Osteocyte (in vitro differentiated cells): ENCODE data around the gene TET2. TPM values are rescaled to one million over a fixed set of nuclear protein-coding genes. Genes with fewer than 3 reads are reported as not detected.

Experiments
- DNase-seq: peaks from one replicate; pipeline ENCODE4 v3.0.0; 2021; ENCODE audit warnings: mixed read lengths; ENCODE audit not compliant: unreplicated experiment; ENCODE audit errors: extremely low spot score
- H3K27ac Mint-ChIP-seq: one replicate; pipeline ENCODE4 v1.8.0; 2021; ENCODE audit warnings: mild to moderate bottlenecking, mixed read lengths; ENCODE audit not compliant: unreplicated experiment
- H3K27me3 Mint-ChIP-seq: one replicate; pipeline ENCODE4 v1.8.0; 2021; ENCODE audit warnings: mixed read lengths; ENCODE audit not compliant: unreplicated experiment
- H3K36me3 Mint-ChIP-seq: one replicate; pipeline ENCODE4 v1.8.0; 2021; ENCODE audit warnings: mixed read lengths; ENCODE audit not compliant: unreplicated experiment
- H3K4me1 Mint-ChIP-seq: one replicate; pipeline ENCODE4 v1.8.0; 2021; ENCODE audit warnings: mixed read lengths; ENCODE audit not compliant: unreplicated experiment
- H3K4me3 Mint-ChIP-seq: one replicate; pipeline ENCODE4 v1.8.0; 2021; ENCODE audit warnings: mild to moderate bottlenecking, moderate library complexity, mixed read lengths; ENCODE audit not compliant: unreplicated experiment
- H3K9me3 Mint-ChIP-seq: one replicate; pipeline ENCODE4 v1.8.0; 2021; ENCODE audit warnings: mixed read lengths; ENCODE audit not compliant: unreplicated experiment
- CTCF ChIP-seq: fragments of 200-600 bp; sonication (generic); IDR thresholded peaks from 2 replicates; pipeline ENCODE4 v1.5.0; 2021; ENCODE audit warnings: antibody characterized with exemption, mild to moderate bottlenecking, moderate library complexity
- total RNA-seq: library from RNA; stranded (reverse); gene quantifications from 2 replicates; pipeline ENCODE4 v1.2.1, GENCODE V29; 2021

TET2 gene
- total RNA-seq, 1 donor from 2014 or later: 23.7 TPM

- no peaks in the 10 kb centered on the region for H3K9me3 Mint-ChIP-seq
- no peak overlapping the region for H3K27ac Mint-ChIP-seq
- H3K4me1 Mint-ChIP-seq: peaks cover 5% of the 10 kb centered on the region
- no peaks in the 10 kb centered on the region for H3K27me3 Mint-ChIP-seq
- H3K36me3 Mint-ChIP-seq: peaks cover 23% of the 10 kb centered on the region
- no peak for DNase-seq
- TF ChIP-seq CTCF: no peak
- no peak overlapping the region for H3K4me3 Mint-ChIP-seq
Measured at GRCh38 chr4:105279314-105279713, 132.6 kb downstream of the TET2 start.

DNA sequence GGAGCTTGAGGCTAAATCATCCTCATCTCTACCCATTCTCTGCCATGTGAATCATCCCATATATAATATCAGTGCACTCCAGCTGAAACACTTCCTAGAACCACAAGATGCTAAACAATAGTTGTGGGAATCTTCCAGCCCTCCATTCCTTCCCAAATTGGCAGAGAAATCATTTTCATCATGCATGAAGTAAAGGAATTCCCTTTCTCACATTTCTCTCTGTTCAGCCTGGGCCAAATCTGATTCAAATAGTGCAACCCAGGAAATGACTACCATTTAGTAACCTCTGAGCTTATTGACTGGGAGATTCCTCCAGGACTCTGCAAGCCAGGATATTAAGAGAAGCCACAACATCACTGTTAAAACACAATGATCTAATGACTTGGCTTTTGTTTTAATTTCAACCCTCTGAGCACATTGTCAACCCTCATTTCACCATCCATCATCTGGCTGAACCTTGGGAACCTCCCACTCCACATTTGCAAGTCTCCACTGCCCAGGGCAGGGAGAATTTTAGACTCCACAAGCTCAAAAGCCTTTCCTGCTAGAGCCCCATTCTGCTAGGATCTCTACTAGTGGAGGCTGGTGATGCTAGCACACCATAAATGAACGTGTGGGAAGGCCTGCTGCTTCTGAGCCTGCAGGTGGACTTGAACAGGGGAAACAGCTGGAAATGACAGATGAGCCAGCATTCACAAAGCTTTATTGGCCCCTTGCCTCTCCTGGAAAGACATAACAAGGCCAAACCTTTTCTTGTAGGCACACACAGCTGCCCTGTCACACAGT, 133.9 kb downstream of the TET2 start:
- peaks cover 15% of the 10 kb centered on the region for H3K36me3 Mint-ChIP-seq
- TF ChIP-seq CTCF: no peak
- DNase-seq: no peak
- peaks cover 5% of the 10 kb centered on the region for H3K9me3 Mint-ChIP-seq
- peaks cover 5% of the 10 kb centered on the region for H3K4me1 Mint-ChIP-seq
- H3K27ac Mint-ChIP-seq: no peak overlapping the region
- no peak overlapping the region for H3K4me3 Mint-ChIP-seq
- no peaks in the 10 kb centered on the region for H3K27me3 Mint-ChIP-seq

DNA sequence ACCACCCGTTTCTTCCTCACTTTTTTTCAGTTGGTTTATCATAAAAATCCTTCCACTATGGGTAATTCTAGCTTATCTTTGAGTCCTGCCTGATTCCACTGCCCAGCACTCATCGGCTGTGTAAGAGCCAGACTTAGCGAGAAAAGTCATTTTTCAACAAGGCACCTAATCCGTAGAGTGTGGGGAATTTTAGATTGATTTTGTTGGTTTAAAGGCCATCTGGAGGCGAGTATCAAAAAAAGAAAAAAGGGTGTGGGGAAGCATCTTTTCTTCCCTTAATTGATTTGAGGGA, 134.4 kb downstream of the TET2 start:
- peaks cover 5% of the 10 kb centered on the region for H3K9me3 Mint-ChIP-seq
- TF ChIP-seq CTCF: no peak
- peaks cover 9% of the 10 kb centered on the region for H3K36me3 Mint-ChIP-seq
- DNase-seq: no peak
- no peaks in the 10 kb centered on the region for H3K27me3 Mint-ChIP-seq
- H3K4me1 Mint-ChIP-seq: peaks cover 5% of the 10 kb centered on the region
- H3K4me3 Mint-ChIP-seq: no peak overlapping the region
- no peak overlapping the region for H3K27ac Mint-ChIP-seq

DNA sequence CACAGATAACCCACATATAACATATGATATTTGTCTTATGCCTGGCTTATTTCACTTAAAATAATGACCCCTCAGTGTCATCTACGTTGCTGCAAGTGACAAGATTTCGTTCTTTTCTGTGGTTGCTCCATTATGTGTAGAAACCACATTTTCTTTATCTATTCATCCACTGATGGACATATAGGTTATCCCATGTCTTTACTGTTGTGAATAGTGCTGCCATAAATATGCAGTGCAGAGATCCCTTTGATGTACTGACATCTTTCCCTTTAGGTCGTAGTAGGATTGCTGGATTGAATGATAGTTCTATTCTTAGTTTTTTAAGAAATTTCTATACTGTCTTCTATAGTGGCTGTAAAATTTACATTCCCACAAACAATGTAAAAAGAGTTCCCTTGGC, 135.8 kb downstream of the TET2 start:
- TF ChIP-seq CTCF: no peak
- H3K27ac Mint-ChIP-seq: no peak overlapping the region
- no peak overlapping the region for H3K4me3 Mint-ChIP-seq
- peaks cover 8% of the 10 kb centered on the region for H3K9me3 Mint-ChIP-seq
- H3K4me1 Mint-ChIP-seq: peaks cover 5% of the 10 kb centered on the region
- no peak for DNase-seq
- peaks cover 2% of the 10 kb centered on the region for H3K36me3 Mint-ChIP-seq
- no peaks in the 10 kb centered on the region for H3K27me3 Mint-ChIP-seq

DNA sequence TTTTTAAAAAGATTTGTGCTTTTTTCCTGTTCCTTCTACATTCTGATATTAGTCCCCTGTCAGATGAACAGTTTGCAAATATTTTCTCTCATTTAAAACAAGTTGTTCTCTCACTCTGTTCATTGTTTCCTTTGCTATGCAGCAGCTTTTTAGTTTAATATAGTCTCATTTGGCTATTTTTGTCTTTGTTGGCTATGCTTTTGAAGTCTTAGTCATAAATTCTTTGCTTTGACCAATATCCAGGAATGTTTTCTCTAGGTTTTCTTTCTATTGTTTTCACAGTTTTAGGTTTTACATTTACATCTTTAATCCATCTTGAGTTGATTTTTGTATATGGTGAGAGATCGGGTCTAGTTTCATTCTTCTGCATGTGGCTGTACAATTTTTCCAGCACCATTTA, 136.8 kb downstream of the TET2 start:
- TF ChIP-seq CTCF: no peak
- H3K4me3 Mint-ChIP-seq: no peak overlapping the region
- peaks cover 5% of the 10 kb centered on the region for H3K4me1 Mint-ChIP-seq
- H3K27ac Mint-ChIP-seq: no peak overlapping the region
- H3K9me3 Mint-ChIP-seq: peaks cover 10% of the 10 kb centered on the region
- DNase-seq: no peak
- H3K36me3 Mint-ChIP-seq: peaks cover 2% of the 10 kb centered on the region
- H3K27me3 Mint-ChIP-seq: no peaks in the 10 kb centered on the region
